Activated naive CD8-positive, alpha-beta T cell treated with anti-CD3 and anti-CD28 coated beads for 36 hours (primary cell): ENCODE results near the gene PHACTR3. TPM values are rescaled to one million over a fixed set of nuclear protein-coding genes. Genes with fewer than 3 reads are reported as not detected.
"Not testable (repeated sequence)": the region's sequence is repeated elsewhere in the genome, so short reads cannot be mapped to it uniquely, and the experiment has no call there.

Experiments used
- DNase-seq: peaks from one replicate; pipeline ENCODE4 v3.0.0; 2021
- H3K27ac Mint-ChIP-seq: one replicate; pipeline ENCODE4 v1.8.0; 2022; ENCODE audit warnings: mild to moderate bottlenecking, moderate library complexity, mixed read lengths
- H3K27me3 Mint-ChIP-seq: one replicate; pipeline ENCODE4 v1.8.0; 2022; ENCODE audit warnings: mild to moderate bottlenecking, mixed read lengths
- H3K36me3 Mint-ChIP-seq: one replicate; pipeline ENCODE4 v1.8.0; 2021; ENCODE audit warnings: mild to moderate bottlenecking, mixed read lengths
- H3K4me1 Mint-ChIP-seq: one replicate; pipeline ENCODE4 v1.8.0; 2021; ENCODE audit warnings: mixed read lengths
- H3K4me3 Mint-ChIP-seq: one replicate; pipeline ENCODE4 v1.8.0; 2022; ENCODE audit warnings: mild to moderate bottlenecking, moderate library complexity, mixed read lengths
- H3K9me3 Mint-ChIP-seq: one replicate; pipeline ENCODE4 v1.8.0; 2022; ENCODE audit warnings: mixed read lengths
- total RNA-seq, 2 experiments: library from RNA; stranded (reverse); gene quantifications; one replicate each; pipeline ENCODE4 v1.2.3, GENCODE V29; 2021

PHACTR3 gene
- total RNA-seq = not detected

- no peak within 1 kb of the TSS for H3K27ac Mint-ChIP-seq
- H3K4me1 Mint-ChIP-seq = no peaks in the 10 kb centered on the region
- H3K4me3 Mint-ChIP-seq = no peak within 1 kb of the TSS
- no peak for DNase-seq
- H3K36me3 Mint-ChIP-seq = no peaks in the 10 kb centered on the region
- H3K9me3 Mint-ChIP-seq = no peaks in the 10 kb centered on the region
- peaks cover 68% of the 10 kb centered on the region for H3K27me3 Mint-ChIP-seq
These were observed at the start of gene PHACTR3 for GRCh38 chr20:59603781-59604541. Gene PHACTR3, plus strand, starts transcription at chr20:59604540. Its CDS starts 475 bp downstream, at chr20:59605015.

GRCh38 chr20:59557733-59558529 lies 46.4 kb upstream of the PHACTR3 start:
- not testable (repeated sequence) for H3K27ac Mint-ChIP-seq, H3K9me3 Mint-ChIP-seq, H3K4me1 Mint-ChIP-seq, H3K36me3 Mint-ChIP-seq, H3K4me3 Mint-ChIP-seq, H3K27me3 Mint-ChIP-seq, DNase-seq

DNA sequence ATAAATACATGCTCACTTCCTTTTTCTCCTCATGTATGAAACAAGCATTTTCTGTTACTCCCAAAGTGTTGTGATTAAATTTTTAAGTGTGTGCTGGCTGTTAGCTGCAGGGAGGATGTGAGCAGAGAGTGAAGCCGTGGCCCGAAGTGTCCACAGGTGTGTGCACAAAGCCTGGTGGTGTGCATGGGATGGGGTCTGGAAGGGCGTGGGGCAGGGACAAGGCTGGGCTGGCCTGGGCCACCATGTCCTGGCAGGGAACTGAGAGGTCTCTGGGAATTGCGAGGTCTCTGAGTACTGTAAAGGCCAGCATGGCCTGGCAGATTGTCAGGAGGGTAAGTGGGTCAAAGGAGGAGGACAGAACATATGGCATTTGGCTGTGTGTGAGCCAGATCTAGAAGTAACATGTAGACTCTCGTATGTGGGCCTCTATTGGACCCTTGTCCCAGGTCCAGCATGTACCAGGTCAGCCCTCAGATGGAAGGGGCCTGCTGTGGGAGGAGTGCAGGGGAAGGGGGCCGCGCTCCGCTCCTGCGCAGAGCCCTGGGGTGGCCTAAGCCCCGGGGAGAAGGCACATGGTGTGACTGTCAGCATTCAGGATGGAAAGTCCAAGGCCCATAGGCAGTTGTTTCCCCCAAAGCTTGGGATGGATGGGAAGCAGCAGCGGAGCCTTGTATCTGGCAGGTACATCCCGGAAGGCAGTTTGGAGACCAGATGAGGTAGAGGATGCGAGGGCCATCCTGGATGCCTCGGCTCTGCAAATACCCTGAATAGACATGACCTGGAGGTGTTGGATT lies 45.1 kb upstream of the PHACTR3 start:
- Mint-ChIP-seq H3K27me3 (peaks cover 3% of the 10 kb centered on the region), H3K4me1 (no peaks in the 10 kb centered on the region), H3K9me3 (no peaks in the 10 kb centered on the region), H3K27ac (no peak overlapping the region), H3K4me3 (no peak overlapping the region), H3K36me3 (no peaks in the 10 kb centered on the region)
- no peak for DNase-seq

GRCh38 chr20:59559863-59560262 lies 44.5 kb upstream of the PHACTR3 start:
- peaks cover 3% of the 10 kb centered on the region for H3K27me3 Mint-ChIP-seq
- no peaks in the 10 kb centered on the region for H3K36me3 Mint-ChIP-seq
- no peak for DNase-seq
- H3K27ac Mint-ChIP-seq = no peak overlapping the region
- no peaks in the 10 kb centered on the region for H3K4me1 Mint-ChIP-seq
- H3K4me3 Mint-ChIP-seq = no peak overlapping the region
- no peaks in the 10 kb centered on the region for H3K9me3 Mint-ChIP-seq

GRCh38 chr20:59560588-59561227 lies 43.6 kb upstream of the PHACTR3 start:
- H3K9me3 Mint-ChIP-seq = no peaks in the 10 kb centered on the region
- no peaks in the 10 kb centered on the region for H3K4me1 Mint-ChIP-seq
- H3K4me3 Mint-ChIP-seq = no peak overlapping the region
- peaks cover 3% of the 10 kb centered on the region for H3K27me3 Mint-ChIP-seq
- H3K36me3 Mint-ChIP-seq = no peaks in the 10 kb centered on the region
- H3K27ac Mint-ChIP-seq = no peak overlapping the region
- DNase-seq = no peak

DNA sequence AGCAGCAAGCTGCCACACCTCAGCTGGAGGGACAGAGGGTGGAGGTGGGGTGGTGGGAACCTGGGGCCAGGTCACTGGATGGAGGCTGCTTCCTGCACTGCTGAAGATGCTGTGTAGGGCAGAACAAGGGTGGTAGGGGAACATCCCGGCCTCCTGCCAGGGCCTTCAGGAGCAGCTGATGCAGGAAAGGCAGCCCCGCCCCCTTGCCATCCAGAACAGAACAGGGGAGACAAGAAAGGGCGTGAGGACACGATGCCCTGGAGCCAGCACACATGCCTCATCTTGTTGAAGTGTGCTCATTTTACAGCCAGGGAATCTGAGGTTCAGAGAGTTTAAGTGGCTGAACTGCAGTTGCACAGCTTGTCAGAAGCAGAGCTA lies 43.1 kb upstream of the PHACTR3 start:
- Mint-ChIP-seq H3K9me3 (no peaks in the 10 kb centered on the region), H3K4me3 (no peak overlapping the region), H3K27me3 (peaks cover 3% of the 10 kb centered on the region), H3K4me1 (no peaks in the 10 kb centered on the region), H3K27ac (no peak overlapping the region), H3K36me3 (no peaks in the 10 kb centered on the region)
- no peak for DNase-seq

GRCh38 chr20:59561614-59562277 lies 42.6 kb upstream of the PHACTR3 start:
- no peaks in the 10 kb centered on the region for H3K4me1 Mint-ChIP-seq
- H3K36me3 Mint-ChIP-seq = no peaks in the 10 kb centered on the region
- H3K27ac Mint-ChIP-seq = no peak overlapping the region
- H3K4me3 Mint-ChIP-seq = no peak overlapping the region
- H3K9me3 Mint-ChIP-seq = no peaks in the 10 kb centered on the region
- H3K27me3 Mint-ChIP-seq = peaks cover 3% of the 10 kb centered on the region
- no peak for DNase-seq

DNA sequence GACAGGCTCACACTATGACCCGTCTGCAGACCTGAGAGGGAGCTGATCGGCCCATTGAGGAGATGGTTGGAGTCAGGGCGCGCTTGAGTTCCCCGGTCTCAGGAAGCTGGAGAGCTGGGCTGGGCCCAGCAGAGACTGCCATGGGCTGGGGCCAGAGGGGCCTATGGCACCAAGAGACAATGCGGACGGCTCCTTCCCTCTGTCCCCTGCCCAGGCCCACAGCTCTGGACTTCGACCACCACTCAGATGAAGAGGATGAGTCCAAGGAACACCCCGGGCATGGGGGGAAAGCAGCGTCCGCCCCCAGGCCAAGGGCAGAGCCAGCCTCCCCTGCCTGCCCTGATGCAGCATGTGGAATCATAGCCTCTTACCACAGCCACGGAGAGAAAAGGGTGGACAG lies 40.2 kb upstream of the PHACTR3 start:
- Mint-ChIP-seq H3K27me3 (peaks cover under 1% of the 10 kb centered on the region), H3K9me3 (no peaks in the 10 kb centered on the region), H3K4me3 (no peak overlapping the region), H3K36me3 (no peaks in the 10 kb centered on the region), H3K4me1 (no peaks in the 10 kb centered on the region), H3K27ac (no peak overlapping the region)
- DNase-seq = no peak

DNA sequence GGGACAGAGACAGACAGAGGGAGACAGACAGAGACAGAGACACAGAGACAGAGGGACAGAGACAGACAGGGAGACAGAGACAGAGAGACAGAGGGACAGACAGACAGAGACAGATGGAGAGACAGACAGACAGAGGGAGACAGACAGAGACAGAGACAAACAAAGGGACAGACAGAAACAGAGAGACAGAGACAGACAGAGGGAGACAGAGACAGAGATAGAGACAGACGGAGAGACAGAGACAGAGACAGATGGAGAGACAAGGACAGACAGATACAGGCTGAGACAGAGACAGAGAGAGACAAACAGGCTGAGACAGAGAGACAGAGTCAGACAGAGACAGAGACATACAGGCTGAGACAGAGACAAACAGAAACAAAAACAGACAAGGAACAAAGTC lies 39.4 kb upstream of the PHACTR3 start:
- peaks cover 5% of the 10 kb centered on the region for H3K27me3 Mint-ChIP-seq
- H3K4me1 Mint-ChIP-seq = no peaks in the 10 kb centered on the region
- no peak overlapping the region for H3K27ac Mint-ChIP-seq
- DNase-seq = no peak
- H3K4me3 Mint-ChIP-seq = no peak overlapping the region
- H3K36me3 Mint-ChIP-seq = no peaks in the 10 kb centered on the region
- H3K9me3 Mint-ChIP-seq = no peaks in the 10 kb centered on the region

- H3K9me3 Mint-ChIP-seq = no peaks in the 10 kb centered on the region
- no peak overlapping the region for H3K4me3 Mint-ChIP-seq
- no peaks in the 10 kb centered on the region for H3K4me1 Mint-ChIP-seq
- no peaks in the 10 kb centered on the region for H3K36me3 Mint-ChIP-seq
- peaks cover 7% of the 10 kb centered on the region for H3K27me3 Mint-ChIP-seq
- H3K27ac Mint-ChIP-seq = no peak overlapping the region
- no peak for DNase-seq
These were observed 38.4 kb upstream of the PHACTR3 start for GRCh38 chr20:59565768-59566461.

GRCh38 chr20:59566631-59567524 lies 37.5 kb upstream of the PHACTR3 start:
- no peaks in the 10 kb centered on the region for H3K36me3 Mint-ChIP-seq
- no peak overlapping the region for H3K27ac Mint-ChIP-seq
- no peak for DNase-seq
- no peak overlapping the region for H3K4me3 Mint-ChIP-seq
- peaks cover 10% of the 10 kb centered on the region for H3K27me3 Mint-ChIP-seq
- H3K9me3 Mint-ChIP-seq = no peaks in the 10 kb centered on the region
- H3K4me1 Mint-ChIP-seq = peaks cover 2% of the 10 kb centered on the region

- peaks cover 2% of the 10 kb centered on the region for H3K4me1 Mint-ChIP-seq
- DNase-seq = no peak
- no peaks in the 10 kb centered on the region for H3K9me3 Mint-ChIP-seq
- H3K27ac Mint-ChIP-seq = no peak overlapping the region
- peaks cover 13% of the 10 kb centered on the region for H3K27me3 Mint-ChIP-seq
- H3K36me3 Mint-ChIP-seq = no peaks in the 10 kb centered on the region
- no peak overlapping the region for H3K4me3 Mint-ChIP-seq
These were observed 36.5 kb upstream of the PHACTR3 start for GRCh38 chr20:59567585-59568508.
